Natural killer cell (primary cell): ENCODE data around the gene NCR3LG1. TPM values are rescaled to one million over a fixed set of nuclear protein-coding genes. Genes with fewer than 3 reads are reported as not detected.

Experiments used
- ATAC-seq, 3 donors: fragments of 150-1000 bp in 2 of 3; fragments of 200-7000 bp in 1 of 3; cut with Tn5 transposase; 1 replicate in 1 of 3; 2 replicates in 2 of 3; pipeline ENCODE4 v1.10.0; 2021; ENCODE audit warnings: mild to moderate bottlenecking in 2 of 3, moderate library complexity in 2 of 3
- DNase-seq, 2 donors: peaks; one replicate each; pipeline versions ENCODE4 v3.0.0 to v3.0.0-alpha.2; 2013 to 2021; ENCODE audit warnings: mixed read lengths in 1 of 2
- H3K27ac ChIP-seq: one replicate; pipeline ENCODE4 v1.5.1; 2013; ENCODE audit warnings: mild to moderate bottlenecking, low read length
- H3K27me3 ChIP-seq: one replicate; pipeline ENCODE4 v1.6.1; 2013; ENCODE audit warnings: low read length; ENCODE audit not compliant: control insufficient read depth, insufficient read depth
- H3K36me3 ChIP-seq: one replicate; pipeline ENCODE4 v1.6.1; 2013; ENCODE audit warnings: low read length; ENCODE audit not compliant: control insufficient read depth, insufficient read depth
- H3K4me1 ChIP-seq: one replicate; pipeline ENCODE4 v1.6.1; 2013; ENCODE audit warnings: low read length; ENCODE audit not compliant: control insufficient read depth, insufficient read depth
- H3K4me3 ChIP-seq: one replicate; pipeline ENCODE4 v1.5.1; 2013; ENCODE audit warnings: low read length
- H3K9me3 ChIP-seq: one replicate; pipeline ENCODE4 v1.6.1; 2013; ENCODE audit warnings: low read length; ENCODE audit not compliant: control insufficient read depth, insufficient read depth
- H3K27ac Mint-ChIP-seq, 2 donors: one replicate each; pipeline ENCODE4 v1.8.0; 2022; ENCODE audit warnings: mild to moderate bottlenecking in 2 of 2, mixed read lengths in 2 of 2, moderate library complexity in 1 of 2
- H3K27me3 Mint-ChIP-seq, 2 donors: one replicate each; pipeline ENCODE4 v1.8.0; 2022; ENCODE audit warnings: low read depth in 2 of 2, mixed read lengths in 2 of 2
- H3K36me3 Mint-ChIP-seq: one replicate; pipeline ENCODE4 v1.8.0; 2022; ENCODE audit warnings: mixed read lengths
- H3K4me1 Mint-ChIP-seq, 2 donors: one replicate each; pipeline ENCODE4 v1.8.0; 2022; ENCODE audit warnings: mixed read lengths in 2 of 2
- H3K4me3 Mint-ChIP-seq: one replicate; pipeline ENCODE4 v1.8.0; 2022; ENCODE audit warnings: mild to moderate bottlenecking, moderate library complexity, mixed read lengths
- H3K9me3 Mint-ChIP-seq, 2 donors: one replicate each; pipeline ENCODE4 v1.8.0; 2022; ENCODE audit warnings: mixed read lengths in 2 of 2
- WGBS: methylation state at CpG from one replicate; pipeline ENCODE4 v1.1.7; 2013; ENCODE audit warnings: missing lambda C conversion rate; ENCODE audit not compliant: insufficient coverage; 5-methylcytosine and 5-hydroxymethylcytosine counted together
- intact Hi-C: fragments of 100-400 bp; cut with micrococcal nuclease; formaldehyde crosslinking; loops from one replicate; pipeline ENCODE4 v1.14.2; 2022
- total RNA-seq, 4 donors: library from RNA; stranded (reverse); fragments of 120-200 nt in 1 of 4; gene quantifications; one replicate each; pipeline versions ENCODE4 v1.2.3 to v1.2.4, GENCODE V29; 2013 to 2022
- TF ChIP-seq, protein P1 (sequence below): fragments of 200-600 bp; IDR thresholded peaks from one replicate; pipeline ENCODE4 v1.8.0; 2022; ENCODE audit warnings: antibody characterized with exemption

NCR3LG1 gene
- total RNA-seq, 3 donors from 2014 or later (not counting 1 experiment from before 2014, with no cell fraction given) = 6.3 to 10.1 (median 9.7) TPM

DNA sequence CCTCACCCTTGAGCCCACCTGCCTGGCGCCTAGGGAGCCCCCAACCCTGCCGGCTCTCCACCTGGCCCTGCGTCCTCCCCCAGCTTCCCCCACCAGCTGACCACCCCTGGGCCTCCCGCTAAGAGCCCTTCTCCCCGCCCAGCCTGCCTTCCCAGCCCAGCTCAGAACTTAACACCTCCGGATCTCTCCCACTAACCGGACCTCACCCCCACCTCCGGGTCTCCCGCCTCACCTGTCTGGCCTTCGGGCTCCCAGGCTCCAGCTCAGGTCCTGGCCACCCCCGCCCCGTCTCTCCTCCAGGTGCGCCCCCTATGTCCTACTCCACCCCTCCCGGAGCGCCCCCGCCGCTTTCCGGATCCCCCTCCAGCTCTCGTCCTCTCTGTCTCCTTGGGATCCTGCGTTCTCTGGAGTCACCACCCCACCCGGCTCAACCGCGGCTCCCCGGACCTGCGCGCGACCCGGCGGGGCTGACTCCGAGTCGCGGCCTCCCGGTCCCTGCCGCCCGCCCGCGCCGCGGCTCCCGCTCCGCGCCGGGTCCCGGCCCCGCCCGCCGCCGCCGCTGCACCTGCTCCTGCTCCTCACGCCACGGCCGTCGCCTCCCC, 37.1 kb downstream of the NCR3LG1 start, which contains the start of gene KCNJ11:
Gene KCNJ11, minus strand, starts transcription at position 51 of the 602 bp plus-strand sequence. CDS start 568 bp downstream, outside the sequence.
- DNase-seq = no peak
- peaks cover 13% of the 10 kb centered on the region for H3K4me1 ChIP-seq
- peaks cover 9 to 11% of the 10 kb centered on the region in 2 donors for H3K4me1 Mint-ChIP-seq
- intact Hi-C loops = no loop called here
- H3K27ac Mint-ChIP-seq = peak within 1 kb of the TSS in 1 of 2 donors; percentile 67
- H3K9me3 ChIP-seq = no peaks in the 10 kb centered on the region
- ATAC-seq = peak; percentile 44 to 58 (median 54)
- no peaks in the 10 kb centered on the region for H3K9me3 Mint-ChIP-seq
- H3K27me3 ChIP-seq = no peaks in the 10 kb centered on the region
- H3K36me3 ChIP-seq = no peaks in the 10 kb centered on the region
- no peaks in the 10 kb centered on the region for H3K36me3 Mint-ChIP-seq
- peak within 1 kb of the TSS; percentile 26 for H3K27ac ChIP-seq
- 4% methylated on average over 53 of the region's 53 CpGs for WGBS
- H3K4me3 Mint-ChIP-seq = peak within 1 kb of the TSS; percentile 85
- H3K27me3 Mint-ChIP-seq = no peaks in the 10 kb centered on the region
- TF ChIP-seq, protein P1, sequence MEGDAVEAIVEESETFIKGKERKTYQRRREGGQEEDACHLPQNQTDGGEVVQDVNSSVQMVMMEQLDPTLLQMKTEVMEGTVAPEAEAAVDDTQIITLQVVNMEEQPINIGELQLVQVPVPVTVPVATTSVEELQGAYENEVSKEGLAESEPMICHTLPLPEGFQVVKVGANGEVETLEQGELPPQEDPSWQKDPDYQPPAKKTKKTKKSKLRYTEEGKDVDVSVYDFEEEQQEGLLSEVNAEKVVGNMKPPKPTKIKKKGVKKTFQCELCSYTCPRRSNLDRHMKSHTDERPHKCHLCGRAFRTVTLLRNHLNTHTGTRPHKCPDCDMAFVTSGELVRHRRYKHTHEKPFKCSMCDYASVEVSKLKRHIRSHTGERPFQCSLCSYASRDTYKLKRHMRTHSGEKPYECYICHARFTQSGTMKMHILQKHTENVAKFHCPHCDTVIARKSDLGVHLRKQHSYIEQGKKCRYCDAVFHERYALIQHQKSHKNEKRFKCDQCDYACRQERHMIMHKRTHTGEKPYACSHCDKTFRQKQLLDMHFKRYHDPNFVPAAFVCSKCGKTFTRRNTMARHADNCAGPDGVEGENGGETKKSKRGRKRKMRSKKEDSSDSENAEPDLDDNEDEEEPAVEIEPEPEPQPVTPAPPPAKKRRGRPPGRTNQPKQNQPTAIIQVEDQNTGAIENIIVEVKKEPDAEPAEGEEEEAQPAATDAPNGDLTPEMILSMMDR = no peak
- peak within 1 kb of the TSS; percentile 66 for H3K4me3 ChIP-seq

DNA sequence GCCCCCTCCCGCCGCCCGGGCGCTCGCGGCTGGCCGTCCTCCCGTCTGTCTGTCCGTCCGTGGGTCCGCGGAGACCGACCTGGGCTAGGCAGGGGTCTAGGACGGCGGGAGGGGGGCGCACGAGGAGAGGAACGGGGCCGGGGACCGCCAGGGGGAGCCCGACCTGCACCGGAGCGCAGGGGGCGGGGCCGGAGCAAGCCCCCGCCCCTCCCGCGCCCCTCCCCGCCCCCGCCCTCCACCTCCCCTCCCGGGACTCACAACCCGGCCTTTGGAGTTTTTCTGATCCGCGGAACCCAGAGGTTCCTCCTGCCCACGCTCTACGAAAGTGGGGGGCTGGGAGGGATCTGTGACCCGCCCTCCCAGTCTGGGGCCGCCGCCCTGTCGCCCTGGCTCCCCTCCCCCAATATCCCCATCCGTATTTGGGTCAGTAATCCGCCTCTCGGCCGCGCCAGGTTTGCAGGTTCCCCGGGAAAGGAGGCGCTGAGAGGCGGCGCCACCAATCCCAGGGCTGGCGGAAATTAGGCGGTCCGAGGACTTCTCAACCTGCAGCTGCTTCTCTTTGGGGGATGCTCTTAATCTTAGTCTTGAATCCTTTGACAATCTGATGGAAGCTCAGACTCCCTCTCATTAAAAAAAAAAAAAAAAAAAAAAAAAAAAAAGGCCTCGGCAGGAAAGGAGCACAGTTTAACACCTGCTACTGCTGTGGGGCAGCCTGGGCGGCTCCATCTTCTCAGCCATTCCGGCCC, 37.8 kb downstream of the NCR3LG1 start:
- DNase-seq = peak; percentile 73 to 90
- H3K4me1 ChIP-seq = peaks cover 13% of the 10 kb centered on the region
- no peaks in the 10 kb centered on the region for H3K9me3 Mint-ChIP-seq
- peak overlapping the region in 1 of 2 donors; percentile 67 for H3K27ac Mint-ChIP-seq
- H3K36me3 Mint-ChIP-seq = no peaks in the 10 kb centered on the region
- H3K4me3 Mint-ChIP-seq = peak overlapping the region; percentile 85
- no peaks in the 10 kb centered on the region for H3K36me3 ChIP-seq
- 1% methylated on average over 49 of the region's 55 CpGs for WGBS
- no peaks in the 10 kb centered on the region for H3K9me3 ChIP-seq
- peak overlapping the region; percentile 26 for H3K27ac ChIP-seq
- peak; percentile 89 to 94 (median 94) for ATAC-seq
- intact Hi-C loops = no loop called here
- TF ChIP-seq, protein P1 = peak; percentile 75
- peak overlapping the region; percentile 66 for H3K4me3 ChIP-seq
- no peaks in the 10 kb centered on the region for H3K27me3 Mint-ChIP-seq
- peaks cover 9 to 11% of the 10 kb centered on the region in 2 donors for H3K4me1 Mint-ChIP-seq
- H3K27me3 ChIP-seq = no peaks in the 10 kb centered on the region

DNA sequence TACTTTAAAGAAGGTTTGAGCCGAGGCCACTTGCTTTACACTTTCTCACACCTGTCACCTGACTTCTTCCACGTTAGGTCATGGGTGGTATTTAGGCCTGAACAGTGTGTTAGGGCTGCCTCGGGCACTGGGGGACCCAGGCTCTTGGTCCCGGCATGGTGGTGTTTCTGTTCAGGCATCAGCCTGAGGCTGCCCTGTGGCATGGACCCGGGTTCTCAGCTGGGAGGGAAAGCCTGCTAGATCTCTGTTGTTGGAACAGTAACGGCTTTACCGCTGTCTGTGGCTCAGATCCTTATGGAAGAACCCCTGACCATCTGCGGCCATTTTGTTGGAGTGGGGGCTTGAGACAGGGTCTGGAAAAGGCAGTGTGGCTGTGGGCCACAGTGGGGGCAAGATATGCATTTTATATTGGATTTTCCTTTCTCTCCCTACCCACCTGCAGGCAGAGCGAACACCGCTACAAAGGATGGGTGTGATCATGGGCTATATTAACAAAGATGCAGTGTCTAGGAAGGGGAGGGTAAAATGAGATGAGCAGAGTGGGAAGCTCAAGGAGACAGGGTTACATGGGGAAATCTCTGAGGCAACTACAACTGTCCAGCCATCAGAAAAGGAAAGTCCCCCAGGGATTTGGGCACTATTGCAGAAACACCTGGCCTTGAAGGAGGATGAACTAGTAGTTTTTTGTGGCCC, 38.5 kb downstream of the NCR3LG1 start:
- Histone ChIP-seq H3K4me3 (peak overlapping the region; percentile 66), H3K27ac (no peak overlapping the region), H3K27me3 (no peaks in the 10 kb centered on the region), H3K4me1 (peaks cover 13% of the 10 kb centered on the region), H3K36me3 (no peaks in the 10 kb centered on the region), H3K9me3 (no peaks in the 10 kb centered on the region)
- no peaks in the 10 kb centered on the region for H3K27me3 Mint-ChIP-seq
- ATAC-seq = no peak
- intact Hi-C loops = no loop called here
- peak overlapping the region in 1 of 2 donors; percentile 67 for H3K27ac Mint-ChIP-seq
- H3K4me3 Mint-ChIP-seq = peak overlapping the region; percentile 85
- H3K9me3 Mint-ChIP-seq = no peaks in the 10 kb centered on the region
- WGBS = 75% methylated on average over 8 of the region's 10 CpGs
- H3K4me1 Mint-ChIP-seq = peaks cover 9 to 11% of the 10 kb centered on the region in 2 donors
- DNase-seq = no peak
- TF ChIP-seq, protein P1 = no peak
- H3K36me3 Mint-ChIP-seq = no peaks in the 10 kb centered on the region
